ENCODE results near the gene TMEM175. TPM values are rescaled to one million over a fixed set of nuclear protein-coding genes. Genes with fewer than 3 reads are reported as not detected.
A peak's percentile ranks its signal among the peaks of the same experiment; 100 is the strongest.
"Not testable (repeated sequence)": the region's sequence is repeated elsewhere in the genome, so short reads cannot be mapped to it uniquely, and the experiment has no call there.

The TMEM175 gene
- total RNA-seq, 3 donors from 2014 or later: 26.2 to 32.2 (median 28.2) TPM

DNA sequence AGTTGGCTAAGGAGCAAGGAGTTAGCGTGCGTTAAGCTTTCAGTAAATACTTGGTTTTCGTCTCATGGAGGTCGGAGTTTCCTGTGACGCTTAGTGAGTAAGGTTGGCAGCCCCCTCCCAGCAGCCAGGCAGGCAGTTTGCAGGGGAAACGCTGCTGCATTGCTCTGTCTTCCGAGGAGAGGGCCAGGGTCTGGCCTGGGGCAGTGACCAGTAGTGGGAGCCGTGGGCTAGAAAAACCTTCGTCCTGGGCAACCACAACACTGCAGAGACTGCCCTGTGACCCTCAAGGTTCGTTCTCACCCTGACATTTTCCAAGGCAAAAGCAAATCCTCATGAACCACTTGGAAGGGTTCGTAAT, 432 bp downstream of the TMEM175 start:
- Histone ChIP-seq H3K36me3 (no peaks in the 10 kb centered on the region), H3K27ac (peak overlapping the region; percentile 89 to 90), H3K4me1 (peaks cover 3 to 13% of the 10 kb centered on the region in 2 donors), H3K27me3 (no peaks in the 10 kb centered on the region), H3K4me3 (peak overlapping the region; percentile 82 to 99 (median 96)), H3K9me3 (no peaks in the 10 kb centered on the region)
- intact Hi-C loops (cut with DNase I; ENCODE audit: low total_unique reads): no loop called here
- no peak for DNase-seq (ENCODE audit: low spot score in 2 of 2)
- TF ChIP-seq POLR2AphosphoS5 (IDR thresholded peaks at IDR 0.05) (no peak), POLR2A (IDR thresholded peaks at IDR 0.05) (no peak), CTCF (IDR thresholded peaks at IDR 0.05) (no peak)

GRCh38 chr4:939508-939907, 7.2 kb downstream of the TMEM175 start:
- not testable (repeated sequence) for DNase-seq (ENCODE audit: low spot score in 2 of 2); H3K27ac ChIP-seq; H3K36me3 ChIP-seq; H3K9me3 ChIP-seq; H3K27me3 ChIP-seq; H3K4me1 ChIP-seq; H3K4me3 ChIP-seq
- intact Hi-C loops (cut with DNase I; ENCODE audit: low total_unique reads): loop anchor here (5.0 kb wide), 2 partner anchors 823 to 1028 kb away; no protein-coding TSS in a partner anchor

GRCh38 chr4:945274-946102, 13.2 kb downstream of the TMEM175 start:
- no peaks in the 10 kb centered on the region for H3K9me3 ChIP-seq
- no peaks in the 10 kb centered on the region for H3K4me1 ChIP-seq
- H3K27ac ChIP-seq: no peak overlapping the region
- DNase-seq (ENCODE audit: low spot score in 2 of 2): no peak
- H3K36me3 ChIP-seq: no peaks in the 10 kb centered on the region
- no peak for TF ChIP-seq CTCF (IDR thresholded peaks at IDR 0.05)
- TF ChIP-seq POLR2AphosphoS5 (IDR thresholded peaks at IDR 0.05): no peak
- TF ChIP-seq POLR2A (IDR thresholded peaks at IDR 0.05): no peak
- intact Hi-C loops (cut with DNase I; ENCODE audit: low total_unique reads): no loop called here
- peak overlapping the region in 1 of 3 donors; percentile 33 for H3K4me3 ChIP-seq
- H3K27me3 ChIP-seq: no peaks in the 10 kb centered on the region

DNA sequence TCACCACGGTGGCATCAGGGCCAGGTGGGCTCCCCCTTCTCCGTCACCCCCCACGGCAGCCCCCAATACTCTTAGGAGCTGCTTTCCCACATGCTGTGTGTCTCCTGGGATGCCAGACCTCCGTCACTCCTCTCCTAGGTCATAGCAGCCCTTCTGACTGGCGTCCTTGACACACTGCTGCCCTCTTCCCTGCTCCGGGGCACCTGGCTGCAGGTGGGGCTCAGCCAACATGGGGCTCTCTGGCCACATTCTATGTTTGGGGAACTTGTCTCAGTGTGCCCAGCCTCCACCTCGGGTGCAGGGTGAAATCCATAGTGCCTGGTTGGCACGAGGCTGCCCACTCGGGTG, 13.8 kb downstream of the TMEM175 start:
- Histone ChIP-seq H3K9me3 (no peaks in the 10 kb centered on the region), H3K27ac (no peak overlapping the region), H3K36me3 (no peaks in the 10 kb centered on the region), H3K27me3 (no peaks in the 10 kb centered on the region), H3K4me1 (no peaks in the 10 kb centered on the region), H3K4me3 (no peak overlapping the region)
- no peak for TF ChIP-seq CTCF (IDR thresholded peaks at IDR 0.05)
- no peak for TF ChIP-seq POLR2A (IDR thresholded peaks at IDR 0.05)
- no peak for TF ChIP-seq POLR2AphosphoS5 (IDR thresholded peaks at IDR 0.05)
- intact Hi-C loops (cut with DNase I; ENCODE audit: low total_unique reads): no loop called here
- DNase-seq (ENCODE audit: low spot score in 2 of 2): no peak

GRCh38 chr4:946517-947471, 14.5 kb downstream of the TMEM175 start:
- Histone ChIP-seq H3K27me3 (no peaks in the 10 kb centered on the region), H3K27ac (no peak overlapping the region), H3K36me3 (no peaks in the 10 kb centered on the region), H3K4me3 (no peak overlapping the region), H3K4me1 (no peaks in the 10 kb centered on the region), H3K9me3 (no peaks in the 10 kb centered on the region)
- intact Hi-C loops (cut with DNase I; ENCODE audit: low total_unique reads): no loop called here
- no peak for TF ChIP-seq POLR2AphosphoS5 (IDR thresholded peaks at IDR 0.05)
- TF ChIP-seq POLR2A (IDR thresholded peaks at IDR 0.05): no peak
- TF ChIP-seq CTCF (IDR thresholded peaks at IDR 0.05): no peak
- DNase-seq (ENCODE audit: low spot score in 2 of 2): no peak

Measured in breast epithelium (tissue), 4 donors.